Neutrophil (primary cell): ENCODE results near the gene THSD4.
"Not testable (repeated sequence)": the region's sequence is repeated elsewhere in the genome, so short reads cannot be mapped to it uniquely, and the experiment has no call there.

Experiments
- H3K27ac ChIP-seq: fragments of 200-600 bp; sonication (generic); 2 replicates; pipeline ENCODE4 v1.5.1; 2016; ENCODE audit warnings: mild to moderate bottlenecking, moderate library complexity
- H3K27me3 ChIP-seq: fragments of 200-600 bp; sonication (generic); 2 replicates; pipeline ENCODE4 v1.6.0; 2016; ENCODE audit warnings: mild to moderate bottlenecking
- H3K36me3 ChIP-seq: fragments of 200-600 bp; sonication (generic); 2 replicates; pipeline ENCODE4 v1.5.1; 2017
- H3K4me1 ChIP-seq, 2 experiments: fragments of 200-600 bp in 1 of 2; sonication (generic) in 1 of 2; 1 replicate in 1 of 2; 2 replicates in 1 of 2; pipeline versions ENCODE4 v1.5.1 to v1.6.1; 2013 to 2016; ENCODE audit warnings: low read depth in 1 of 2, low read length in 1 of 2, mild to moderate bottlenecking in 1 of 2, moderate library complexity in 1 of 2; ENCODE audit not compliant: control insufficient read depth in 1 of 2, insufficient read depth in 1 of 2
- H3K4me3 ChIP-seq, 2 experiments: fragments of 200-600 bp in 1 of 2; sonication (generic) in 1 of 2; 1 replicate in 1 of 2; 2 replicates in 1 of 2; pipeline ENCODE4 v1.5.1; 2013 to 2016; ENCODE audit warnings: low read depth in 1 of 2, low read length in 1 of 2, mild to moderate bottlenecking in 1 of 2, moderate library complexity in 1 of 2
- H3K9me3 ChIP-seq: fragments of 200-600 bp; sonication (generic); 2 replicates; pipeline ENCODE4 v1.5.1; 2016
- CTCF ChIP-seq: fragments of 200-600 bp; sonication (generic); IDR thresholded peaks from 2 replicates; pipeline ENCODE4 v1.5.1; 2016; ENCODE audit warnings: antibody characterized with exemption

THSD4 gene

GRCh38 chr15:71723344-71723743 lies 608.1 kb downstream of the THSD4 start:
- Histone ChIP-seq H3K36me3 (no peaks in the 10 kb centered on the region), H3K27me3 (no peaks in the 10 kb centered on the region), H3K27ac (no peak overlapping the region), H3K4me3 (no peak overlapping the region), H3K4me1 (no peaks in the 10 kb centered on the region), H3K9me3 (no peaks in the 10 kb centered on the region)
- no peak for TF ChIP-seq CTCF

GRCh38 chr15:71725207-71725955 lies 610.1 kb downstream of the THSD4 start:
- H3K4me1 ChIP-seq, H3K4me3 ChIP-seq, H3K36me3 ChIP-seq, H3K9me3 ChIP-seq, H3K27ac ChIP-seq, H3K27me3 ChIP-seq: not testable (repeated sequence)

GRCh38 chr15:71728881-71729280 lies 613.6 kb downstream of the THSD4 start:
- no peaks in the 10 kb centered on the region for H3K27me3 ChIP-seq
- TF ChIP-seq CTCF: no peak
- no peak overlapping the region for H3K4me3 ChIP-seq
- no peaks in the 10 kb centered on the region for H3K36me3 ChIP-seq
- no peaks in the 10 kb centered on the region for H3K9me3 ChIP-seq
- no peaks in the 10 kb centered on the region for H3K4me1 ChIP-seq
- no peak overlapping the region for H3K27ac ChIP-seq

- Histone ChIP-seq H3K4me3 (no peak overlapping the region), H3K36me3 (no peaks in the 10 kb centered on the region)
Measured at GRCh38 chr15:71729319-71729718, 614.0 kb downstream of the THSD4 start.

GRCh38 chr15:71730277-71731144 lies 615.2 kb downstream of the THSD4 start:
- H3K4me3 ChIP-seq: no peak overlapping the region
- no peaks in the 10 kb centered on the region for H3K27me3 ChIP-seq
- no peak for TF ChIP-seq CTCF
- H3K9me3 ChIP-seq: no peaks in the 10 kb centered on the region
- H3K36me3 ChIP-seq: no peaks in the 10 kb centered on the region
- no peak overlapping the region for H3K27ac ChIP-seq
- no peaks in the 10 kb centered on the region for H3K4me1 ChIP-seq

More at GRCh38 chr15:71729319-71729718, 614.0 kb downstream of the THSD4 start:
- H3K4me1 ChIP-seq: no peaks in the 10 kb centered on the region
- H3K9me3 ChIP-seq: no peaks in the 10 kb centered on the region
- no peak overlapping the region for H3K27ac ChIP-seq
- no peaks in the 10 kb centered on the region for H3K27me3 ChIP-seq
- TF ChIP-seq CTCF: no peak

- Histone ChIP-seq H3K27ac (no peak overlapping the region), H3K9me3 (no peaks in the 10 kb centered on the region), H3K4me3 (no peak overlapping the region), H3K4me1 (no peaks in the 10 kb centered on the region), H3K27me3 (no peaks in the 10 kb centered on the region), H3K36me3 (no peaks in the 10 kb centered on the region)
- no peak for TF ChIP-seq CTCF
Measured at GRCh38 chr15:71732636-71733035, 617.4 kb downstream of the THSD4 start.
